GM10248 (cell line): ENCODE data around the gene LIPA.
"Not testable (repeated sequence)": the region's sequence is repeated elsewhere in the genome, so short reads cannot be mapped to it uniquely, and the experiment has no call there.

Source experiments
- CTCF ChIA-PET: fragments of 300-600 bp; sonication (Branson Sonifier 250); formaldehyde crosslinking; extraction: SDS; loops from one replicate; lab custom pipeline; 2021; ENCODE audit warnings: antibody characterized with exemption; lab: Yijun Ruan, JAX
- POLR2A ChIA-PET: fragments of 350-650 bp; sonication (Branson Sonifier 250); formaldehyde crosslinking; extraction: SDS; loops from one replicate; lab custom pipeline; 2020; ENCODE audit warnings: antibody characterized with exemption; lab: Yijun Ruan, JAX
- DNase-seq: peaks from one replicate; pipeline ENCODE4 v3.0.0; 2012; ENCODE audit errors: extremely low spot score
- CTCF ChIP-seq: IDR thresholded peaks from 2 replicates; pipeline ENCODE4 v1.5.1; 2012; ENCODE audit warnings: mild to moderate bottlenecking, low read depth; ENCODE audit errors: extremely low read depth, missing control alignments, control extremely low read depth

The LIPA gene

GRCh38 chr10:89183571-89183970 is 68.0 kb downstream of the LIPA start:
- POLR2A ChIA-PET = no interaction called here
- no peak for DNase-seq
- TF ChIP-seq CTCF = no peak
- CTCF ChIA-PET = interaction anchor here (1.0 kb wide), 1 partner anchor 249 kb away, joined by 3 read pairs; no protein-coding TSS in a partner anchor

GRCh38 chr10:89182894-89183293 is 68.7 kb downstream of the LIPA start:
- DNase-seq = no peak
- CTCF ChIA-PET = no interaction called here
- POLR2A ChIA-PET = interaction anchor here (0.5 kb wide), 1 partner anchor 13 kb away, joined by 5 read pairs; no protein-coding TSS in a partner anchor
- no peak for TF ChIP-seq CTCF

GRCh38 chr10:89175816-89176215 is 75.8 kb downstream of the LIPA start:
- no peak for DNase-seq
- ChIA-PET POLR2A (no interaction called here), CTCF (interaction anchor here (0.7 to 1.7 kb wide), 3 partner anchors 9 to 593 kb away, joined by 3 to 4 read pairs (median 3); partner anchors contain the start of gene RNLS)
- no peak for TF ChIP-seq CTCF

GRCh38 chr10:89173075-89173474 is 78.5 kb downstream of the LIPA start:
- ChIA-PET CTCF (no interaction called here), POLR2A (no interaction called here)
- no peak for DNase-seq
- TF ChIP-seq CTCF = no peak

- ChIA-PET POLR2A (interaction anchor here (0.6 kb wide), 1 partner anchor 165 kb away, joined by 3 read pairs; no protein-coding TSS in a partner anchor), CTCF (interaction anchor here (0.8 to 1.5 kb wide), 2 partner anchors 45 to 111 kb away, joined by 3 read pairs; no protein-coding TSS in a partner anchor)
- no peak for DNase-seq
- no peak for TF ChIP-seq CTCF
These were observed 79.6 kb downstream of the LIPA start for GRCh38 chr10:89171996-89172395.

GRCh38 chr10:89171263-89171872 is 80.2 kb downstream of the LIPA start:
- CTCF ChIA-PET = interaction anchor here (0.8 to 1.5 kb wide), 2 partner anchors 46 to 111 kb away, joined by 3 read pairs; no protein-coding TSS in a partner anchor
- POLR2A ChIA-PET = interaction anchor here (0.6 kb wide), 1 partner anchor 27 kb away, joined by 8 read pairs; no protein-coding TSS in a partner anchor
- TF ChIP-seq CTCF = no peak
- DNase-seq = no peak

GRCh38 chr10:89168354-89168900 is 83.1 kb downstream of the LIPA start:
- POLR2A ChIA-PET, DNase-seq, CTCF ChIA-PET: not testable (repeated sequence)
